ENCODE measurements around the gene ATG13.
A peak's percentile ranks its signal among the peaks of the same experiment; 100 is the strongest.
"Not testable (repeated sequence)": the region's sequence is repeated elsewhere in the genome, so short reads cannot be mapped to it uniquely, and the experiment has no call there.

Gene ATG13

GRCh38 chr11:46617134-46617971, at the start of gene ATG13, which contains the start of gene HARBI1:
ATG13 (plus strand) TSS chr11:46617553; CDS start chr11:46644292, 26,739 bp downstream.
HARBI1 (minus strand) TSS chr11:46617227; CDS start chr11:46616237, 990 bp downstream.
- Histone ChIP-seq H3K27me3 (no peaks in the 10 kb centered on the region), H3K4me3 (peak within 1 kb of the TSS; percentile 99), H3K36me3 (peaks cover 23% of the 10 kb centered on the region), H4K20me1 (peaks cover 38% of the 10 kb centered on the region; the same call in 1 of the 2 replicates), H3K4me2 (peak within 1 kb of the TSS; percentile 96), H3K27ac (peak within 1 kb of the TSS; percentile 98), H3K4me1 (peaks cover 20% of the 10 kb centered on the region), H3K9ac (peak within 1 kb of the TSS; percentile 98), H3K9me3 (no peaks in the 10 kb centered on the region)
- TF ChIP-seq Cebpa-rat (IDR thresholded peaks at IDR 0.05) = no peak

GRCh38 chr11:46570790-46571398, 46.5 kb upstream of the ATG13 start:
- H3K4me1 ChIP-seq = no peaks in the 10 kb centered on the region
- H3K9me3 ChIP-seq = peaks cover 38% of the 10 kb centered on the region
- peaks cover 34% of the 10 kb centered on the region for H3K36me3 ChIP-seq
- no peak overlapping the region for H3K27ac ChIP-seq
- no peak for TF ChIP-seq Cebpa-rat (IDR thresholded peaks at IDR 0.05)
- no peak overlapping the region for H3K4me3 ChIP-seq
- H3K9ac ChIP-seq = no peak overlapping the region
- H3K27me3 ChIP-seq = no peaks in the 10 kb centered on the region
- no peak overlapping the region for H3K4me2 ChIP-seq
- H4K20me1 ChIP-seq = peaks cover 71% of the 10 kb centered on the region

- Histone ChIP-seq H3K4me2 (no peak overlapping the region), H3K4me1 (no peaks in the 10 kb centered on the region), H3K27me3 (no peaks in the 10 kb centered on the region), H3K4me3 (no peak overlapping the region), H3K36me3 (peaks cover 31% of the 10 kb centered on the region), H3K9ac (no peak overlapping the region), H3K9me3 (peaks cover 19% of the 10 kb centered on the region; the same call in 1 of the 2 replicates), H4K20me1 (peaks cover 81% of the 10 kb centered on the region), H3K27ac (no peak overlapping the region)
- TF ChIP-seq Cebpa-rat (IDR thresholded peaks at IDR 0.05) = no peak
Observed at GRCh38 chr11:46574656-46575055, 42.7 kb upstream of the ATG13 start.

- no peak overlapping the region for H3K27ac ChIP-seq
- TF ChIP-seq Cebpa-rat (IDR thresholded peaks at IDR 0.05) = no peak
- H3K36me3 ChIP-seq = peaks cover 41% of the 10 kb centered on the region
- H3K4me1 ChIP-seq = no peaks in the 10 kb centered on the region
- peaks cover 15% of the 10 kb centered on the region; the same call in 1 of the 2 replicates for H3K9me3 ChIP-seq
- peaks cover 81% of the 10 kb centered on the region for H4K20me1 ChIP-seq
- no peak overlapping the region for H3K4me2 ChIP-seq
- H3K27me3 ChIP-seq = no peaks in the 10 kb centered on the region
- no peak overlapping the region for H3K9ac ChIP-seq
- no peak overlapping the region for H3K4me3 ChIP-seq
Observed at GRCh38 chr11:46577058-46577457, 40.3 kb upstream of the ATG13 start.

GRCh38 chr11:46582588-46582987, 34.8 kb upstream of the ATG13 start:
- Histone ChIP-seq H3K9ac (no peak overlapping the region), H4K20me1 (peaks cover 70% of the 10 kb centered on the region), H3K27ac (no peak overlapping the region), H3K9me3 (peaks cover 5% of the 10 kb centered on the region; the same call in 1 of the 2 replicates), H3K36me3 (peaks cover 33% of the 10 kb centered on the region), H3K4me2 (no peak overlapping the region), H3K27me3 (no peaks in the 10 kb centered on the region), H3K4me1 (no peaks in the 10 kb centered on the region), H3K4me3 (no peak overlapping the region)
- no peak for TF ChIP-seq Cebpa-rat (IDR thresholded peaks at IDR 0.05)

GRCh38 chr11:46583513-46583912, 33.8 kb upstream of the ATG13 start:
- H4K20me1 ChIP-seq = peaks cover 70% of the 10 kb centered on the region
- H3K4me2 ChIP-seq, H3K9ac ChIP-seq, H3K4me1 ChIP-seq, H3K9me3 ChIP-seq, H3K27ac ChIP-seq, H3K4me3 ChIP-seq, H3K27me3 ChIP-seq: not testable (repeated sequence)
- peaks cover 25% of the 10 kb centered on the region for H3K36me3 ChIP-seq

- no peak overlapping the region for H3K4me2 ChIP-seq
- peaks cover 75% of the 10 kb centered on the region for H4K20me1 ChIP-seq
- no peak overlapping the region for H3K9ac ChIP-seq
- peaks cover 24% of the 10 kb centered on the region for H3K4me1 ChIP-seq
- no peaks in the 10 kb centered on the region for H3K27me3 ChIP-seq
- H3K27ac ChIP-seq = no peak overlapping the region
- H3K9me3 ChIP-seq = peaks cover 5% of the 10 kb centered on the region; the same call in 1 of the 2 replicates
- no peak for TF ChIP-seq Cebpa-rat (IDR thresholded peaks at IDR 0.05)
- H3K36me3 ChIP-seq = peaks cover 11% of the 10 kb centered on the region
- no peak overlapping the region for H3K4me3 ChIP-seq
Observed at GRCh38 chr11:46588131-46588530, 29.2 kb upstream of the ATG13 start.

- Histone ChIP-seq H3K9me3 (peaks cover 5% of the 10 kb centered on the region; the same call in 1 of the 2 replicates), H3K27me3 (no peaks in the 10 kb centered on the region), H3K4me3 (no peak overlapping the region), H3K27ac (no peak overlapping the region), H3K36me3 (peaks cover 11% of the 10 kb centered on the region), H3K4me2 (no peak overlapping the region), H3K4me1 (peaks cover 24% of the 10 kb centered on the region), H3K9ac (no peak overlapping the region), H4K20me1 (peaks cover 80% of the 10 kb centered on the region)
- TF ChIP-seq Cebpa-rat (IDR thresholded peaks at IDR 0.05) = no peak
Observed at GRCh38 chr11:46588915-46589314, 28.4 kb upstream of the ATG13 start.

- Histone ChIP-seq H4K20me1 (peaks cover 77% of the 10 kb centered on the region), H3K36me3 (0 out of 2 replicates have a peak, but pooled peaks cover 2% of the 10 kb centered on the region), H3K27me3 (no peaks in the 10 kb centered on the region), H3K4me1 (peaks cover 29% of the 10 kb centered on the region), H3K9me3 (no peaks in the 10 kb centered on the region), H3K27ac (no peak overlapping the region), H3K9ac (no peak overlapping the region), H3K4me3 (no peak overlapping the region), H3K4me2 (peak overlapping the region; percentile 85; the same call in 1 of the 2 replicates)
- no peak for TF ChIP-seq Cebpa-rat (IDR thresholded peaks at IDR 0.05)
Observed at GRCh38 chr11:46590740-46591605, 26.4 kb upstream of the ATG13 start.
